Measurements from ENCODE around the gene SLC6A9.

Gene SLC6A9

GRCh38 chr1:43951021-43951985 lies 80.0 kb downstream of the SLC6A9 start:
- H3K9ac ChIP-seq (ENCODE audit: low read depth in 1 of 2, low read length in 2 of 2): no peak overlapping the region
- H3K4me1 ChIP-seq (ENCODE audit: control insufficient read depth in 1 of 2, insufficient read depth in 2 of 2, low read length in 2 of 2): peaks cover 17 to 23% of the 10 kb centered on the region in 2 donors
- no peaks in the 10 kb centered on the region for H3K9me3 ChIP-seq (ENCODE audit: control insufficient read depth in 1 of 2, low read length in 2 of 2)
- H3K27ac ChIP-seq (ENCODE audit: low read depth, low read length): no peak overlapping the region
- peaks cover 0 to 14% of the 10 kb centered on the region in 2 donors for H3K36me3 ChIP-seq (ENCODE audit: control insufficient read depth in 1 of 2, insufficient read depth in 2 of 2, low read length in 2 of 2)
- no peak overlapping the region for H3K4me3 ChIP-seq (ENCODE audit: low read depth in 1 of 2, low read length in 2 of 2)
- no peaks in the 10 kb centered on the region for H3K27me3 ChIP-seq (ENCODE audit: control insufficient read depth in 1 of 2, insufficient read depth in 2 of 2, low read length in 2 of 2)

GRCh38 chr1:43949678-43950077 lies 81.6 kb downstream of the SLC6A9 start:
- Histone ChIP-seq H3K27me3 (ENCODE audit: control insufficient read depth in 1 of 2, insufficient read depth in 2 of 2, low read length in 2 of 2) (no peaks in the 10 kb centered on the region), H3K9ac (ENCODE audit: low read depth in 1 of 2, low read length in 2 of 2) (no peak overlapping the region), H3K27ac (ENCODE audit: low read depth, low read length) (no peak overlapping the region), H3K9me3 (ENCODE audit: control insufficient read depth in 1 of 2, low read length in 2 of 2) (no peaks in the 10 kb centered on the region), H3K4me1 (ENCODE audit: control insufficient read depth in 1 of 2, insufficient read depth in 2 of 2, low read length in 2 of 2) (peaks cover 24 to 29% of the 10 kb centered on the region in 2 donors), H3K4me3 (ENCODE audit: low read depth in 1 of 2, low read length in 2 of 2) (no peak overlapping the region), H3K36me3 (ENCODE audit: control insufficient read depth in 1 of 2, insufficient read depth in 2 of 2, low read length in 2 of 2) (peaks cover 0 to 9% of the 10 kb centered on the region in 2 donors)

- peak overlapping the region; percentile 93 to 98 for H3K4me3 ChIP-seq (ENCODE audit: low read depth in 1 of 2, low read length in 2 of 2)
- H3K4me1 ChIP-seq (ENCODE audit: control insufficient read depth in 1 of 2, insufficient read depth in 2 of 2, low read length in 2 of 2): peaks cover 24 to 29% of the 10 kb centered on the region in 2 donors
- no peaks in the 10 kb centered on the region for H3K27me3 ChIP-seq (ENCODE audit: control insufficient read depth in 1 of 2, insufficient read depth in 2 of 2, low read length in 2 of 2)
- peak overlapping the region; percentile 93 to 99 for H3K9ac ChIP-seq (ENCODE audit: low read depth in 1 of 2, low read length in 2 of 2)
- H3K36me3 ChIP-seq (ENCODE audit: control insufficient read depth in 1 of 2, insufficient read depth in 2 of 2, low read length in 2 of 2): peaks cover 0 to 9% of the 10 kb centered on the region in 2 donors
- no peaks in the 10 kb centered on the region for H3K9me3 ChIP-seq (ENCODE audit: control insufficient read depth in 1 of 2, low read length in 2 of 2)
- no peak overlapping the region for H3K27ac ChIP-seq (ENCODE audit: low read depth, low read length)
Observed at GRCh38 chr1:43947874-43948437, 83.3 kb downstream of the SLC6A9 start.

GRCh38 chr1:43947061-43947873 lies 84.0 kb downstream of the SLC6A9 start:
- Histone ChIP-seq H3K9ac (ENCODE audit: low read depth in 1 of 2, low read length in 2 of 2) (peak overlapping the region; percentile 93 to 99), H3K4me3 (ENCODE audit: low read depth in 1 of 2, low read length in 2 of 2) (peak overlapping the region; percentile 93 to 98), H3K36me3 (ENCODE audit: control insufficient read depth in 1 of 2, insufficient read depth in 2 of 2, low read length in 2 of 2) (peaks cover 0 to 9% of the 10 kb centered on the region in 2 donors), H3K9me3 (ENCODE audit: control insufficient read depth in 1 of 2, low read length in 2 of 2) (no peaks in the 10 kb centered on the region), H3K27ac (ENCODE audit: low read depth, low read length) (peak overlapping the region; percentile 98), H3K27me3 (ENCODE audit: control insufficient read depth in 1 of 2, insufficient read depth in 2 of 2, low read length in 2 of 2) (no peaks in the 10 kb centered on the region), H3K4me1 (ENCODE audit: control insufficient read depth in 1 of 2, insufficient read depth in 2 of 2, low read length in 2 of 2) (peaks cover 24 to 29% of the 10 kb centered on the region in 2 donors)
